BJ (cell line): ENCODE results near the gene NLGN1. TPM values are rescaled to one million over a fixed set of nuclear protein-coding genes. Genes with fewer than 3 reads are reported as not detected.
A peak's percentile ranks its signal among the peaks of the same experiment; 100 is the strongest.

Experiments used
- CTCF ChIA-PET: fragments of 350-600 bp; formaldehyde crosslinking; extraction: SDS; loops from one replicate; lab custom pipeline; 2021; ENCODE audit warnings: antibody characterized with exemption, inconsistent platforms; lab: Yijun Ruan, JAX
- POLR2A ChIA-PET: fragments of 300-600 bp; sonication (Branson Sonifier 250); formaldehyde crosslinking; extraction: SDS; loops from one replicate; lab custom pipeline; 2021; ENCODE audit warnings: antibody characterized with exemption; lab: Charles Lee
- DNase-seq: peaks from one replicate; pipeline ENCODE4 v3.0.0-alpha.2; 2011; ENCODE audit warnings: low read depth
- H3K27me3 ChIP-seq: 2 replicates; pipeline ENCODE4 v1.6.0; 2011; ENCODE audit warnings: low read length; ENCODE audit not compliant: control insufficient read depth, insufficient read depth
- H3K36me3 ChIP-seq: 2 replicates; pipeline ENCODE4 v1.5.1; 2011; ENCODE audit warnings: low read length; ENCODE audit not compliant: control insufficient read depth, insufficient read depth
- H3K4me3 ChIP-seq: 2 replicates; pipeline ENCODE4 v1.5.1; 2011; ENCODE audit warnings: low read depth, mild to moderate bottlenecking, control low read depth, low read length
- CTCF ChIP-seq: IDR thresholded peaks from 2 replicates; pipeline ENCODE4 v1.5.1; 2011; ENCODE audit warnings: low read depth, mild to moderate bottlenecking, control low read depth, inconsistent platforms, low read length, moderate library complexity; ENCODE audit not compliant: insufficient read depth
- polyA plus RNA-seq: library from polyadenylated mRNA; depleted of rRNA; stranded (reverse); fragments of >200 nt; gene quantifications from 2 replicates; pipeline ENCODE4 v1.2.3, GENCODE V29; 2011

The NLGN1 gene
- polyA plus RNA-seq, 1 experiment: 15.5 TPM

- peak overlapping the region; percentile 95 for H3K4me3 ChIP-seq
- no peak for DNase-seq
- POLR2A ChIA-PET: interaction anchor here (0.6 kb wide), 1 partner anchor 703 kb away, joined by 9 read pairs; no protein-coding TSS in a partner anchor
- no peaks in the 10 kb centered on the region for H3K27me3 ChIP-seq
- no peaks in the 10 kb centered on the region for H3K36me3 ChIP-seq
- TF ChIP-seq CTCF: no peak
- CTCF ChIA-PET: no interaction called here
Measured at GRCh38 chr3:173398111-173398479, 551 bp downstream of the NLGN1 start.

GRCh38 chr3:173399044-173399443, 1.5 kb downstream of the NLGN1 start:
- no peak for TF ChIP-seq CTCF
- no peak for DNase-seq
- Histone ChIP-seq H3K36me3 (no peaks in the 10 kb centered on the region), H3K4me3 (peak overlapping the region; percentile 95), H3K27me3 (no peaks in the 10 kb centered on the region)
- POLR2A ChIA-PET: interaction anchor here (0.6 kb wide), 1 partner anchor 1598 kb away, joined by 9 read pairs; no protein-coding TSS in a partner anchor
- CTCF ChIA-PET: no interaction called here

GRCh38 chr3:173401369-173401768, 3.8 kb downstream of the NLGN1 start:
- ChIA-PET POLR2A (no interaction called here), CTCF (no interaction called here)

GRCh38 chr3:173402656-173403055, 5.1 kb downstream of the NLGN1 start:
- POLR2A ChIA-PET: no interaction called here
- DNase-seq: no peak
- CTCF ChIA-PET: no interaction called here
- Histone ChIP-seq H3K27me3 (no peaks in the 10 kb centered on the region), H3K4me3 (no peak overlapping the region), H3K36me3 (no peaks in the 10 kb centered on the region)
- TF ChIP-seq CTCF: no peak

More at GRCh38 chr3:173401369-173401768, 3.8 kb downstream of the NLGN1 start:
- no peak for TF ChIP-seq CTCF
- no peaks in the 10 kb centered on the region for H3K27me3 ChIP-seq
- H3K4me3 ChIP-seq: no peak overlapping the region
- no peak for DNase-seq
- H3K36me3 ChIP-seq: no peaks in the 10 kb centered on the region

- DNase-seq: no peak
- Histone ChIP-seq H3K4me3 (no peak overlapping the region), H3K36me3 (no peaks in the 10 kb centered on the region), H3K27me3 (no peaks in the 10 kb centered on the region)
- ChIA-PET CTCF (interaction anchor here (0.6 kb wide), 1 partner anchor 291 kb away, joined by 3 read pairs; no protein-coding TSS in a partner anchor), POLR2A (no interaction called here)
- TF ChIP-seq CTCF: no peak
Measured at GRCh38 chr3:173403376-173403775, 5.8 kb downstream of the NLGN1 start.
